OCI-LY7 (cell line): ENCODE data around the gene MUC5B. TPM values are rescaled to one million over a fixed set of nuclear protein-coding genes. Genes with fewer than 3 reads are reported as not detected.

Source experiments
- BruUV-seq: library from RNA; stranded (reverse); fragments of 400-500 nt; replicated peaks from 2 replicates; lab custom pipeline; 2021; lab: Mats Ljungman, UMichigan
- CTCF ChIA-PET: fragments of 300-600 bp; sonication (Branson Sonifier 250); formaldehyde crosslinking; loops from one replicate; lab custom pipeline; 2022; ENCODE audit warnings: antibody characterized with exemption; ENCODE audit not compliant: unreplicated experiment; lab: Charles Lee
- POLR2A ChIA-PET: fragments of 300-600 bp; sonication (Branson Sonifier 250); formaldehyde crosslinking; loops from one replicate; lab custom pipeline; 2022; ENCODE audit warnings: antibody characterized with exemption; lab: Charles Lee
- DNase-seq: peaks from one replicate; pipeline ENCODE4 v3.0.0-alpha.2; 2015; ENCODE audit warnings: low spot score
- H2AFZ ChIP-seq: fragments of 200-600 bp; sonication (generic), shearing (Covaris generic); 2 replicates; pipeline ENCODE4 v1.6.1; 2014; ENCODE audit warnings: mild to moderate bottlenecking, antibody characterized with exemption, low read length, moderate library complexity
- H3K27ac ChIP-seq: fragments of 200-600 bp; sonication (generic); 2 replicates; pipeline ENCODE4 v1.5.1; 2014; ENCODE audit warnings: mixed run types, low read depth, mild to moderate bottlenecking, moderate library complexity, low read length, inconsistent platforms; ENCODE audit not compliant: poor library complexity, severe bottlenecking
- H3K36me3 ChIP-seq: fragments of 200-600 bp; sonication (generic); 2 replicates; pipeline ENCODE4 v1.6.1; 2014; ENCODE audit warnings: mild to moderate bottlenecking, antibody characterized with exemption, low read length, moderate library complexity, mixed read lengths; ENCODE audit not compliant: insufficient read depth
- H3K4me1 ChIP-seq: fragments of 200-600 bp; sonication (generic); 2 replicates; pipeline ENCODE4 v1.5.1; 2014; ENCODE audit warnings: mild to moderate bottlenecking, low read length; ENCODE audit not compliant: insufficient read depth, poor library complexity, severe bottlenecking
- H3K4me2 ChIP-seq: fragments of 200-600 bp; sonication (generic); 2 replicates; pipeline ENCODE4 v1.6.1; 2014; ENCODE audit warnings: mild to moderate bottlenecking, low read length
- H3K4me3 ChIP-seq: fragments of 200-600 bp; sonication (generic); 2 replicates; pipeline ENCODE4 v1.5.1; 2014; ENCODE audit warnings: mild to moderate bottlenecking, low read depth, low read length; ENCODE audit not compliant: poor library complexity, severe bottlenecking
- H3K79me2 ChIP-seq: fragments of 200-600 bp; sonication (generic); 2 replicates; pipeline ENCODE4 v1.6.1; 2016; ENCODE audit warnings: low read depth, mild to moderate bottlenecking, low read length, moderate library complexity, mixed read lengths; ENCODE audit not compliant: insufficient read depth
- H3K9me2 ChIP-seq: fragments of 200-600 bp; sonication (generic); 2 replicates; pipeline ENCODE4 v1.6.1; 2016; ENCODE audit warnings: mild to moderate bottlenecking, low read length, mixed read lengths; ENCODE audit not compliant: insufficient read depth
- H3K9me3 ChIP-seq: fragments of 200-600 bp; sonication (generic); 2 replicates; pipeline ENCODE4 v1.6.1; 2014; ENCODE audit warnings: mild to moderate bottlenecking, mixed run types, low read length, mixed read lengths
- H4K20me1 ChIP-seq: fragments of 200-600 bp; sonication (generic); 2 replicates; pipeline ENCODE4 v1.6.1; 2014; ENCODE audit warnings: mild to moderate bottlenecking, antibody characterized with exemption, low read length, moderate library complexity, mixed read lengths; ENCODE audit not compliant: insufficient read depth
- EZH2phosphoT487 ChIP-seq: fragments of 200-600 bp; sonication (generic); IDR thresholded peaks from 2 replicates; pipeline ENCODE4 v1.6.1; 2018; ENCODE audit warnings: low read depth, borderline replicate concordance, mild to moderate bottlenecking, mixed run types, antibody characterized with exemption, low read length, moderate library complexity, mixed read lengths
- intact Hi-C: fragments of 100-400 bp; cut with micrococcal nuclease; formaldehyde crosslinking; loops from one replicate; pipeline ENCODE4 v1.10.0; 2022; ENCODE audit not compliant: unreplicated experiment
- total RNA-seq, 2 experiments: library from RNA; depleted of rRNA in 1 of 2; stranded (reverse); fragments of >200 nt in 1 of 2; shearing (Covaris generic) in 1 of 2; gene quantifications; 2 replicates each; pipeline ENCODE4 v1.2.3, GENCODE V29; 2014 to 2022
- TF ChIP-seq, protein P1 (sequence below): fragments of 200-600 bp; sonication (generic); conservative IDR thresholded peaks from 2 replicates; pipeline ENCODE4 v1.5.1; 2014; ENCODE audit warnings: mild to moderate bottlenecking, antibody characterized with exemption, low read length, moderate library complexity, mixed read lengths

The MUC5B gene
- total RNA-seq, 2 experiments from 2014 or later: under 0.01 TPM; not detected in 1

DNA sequence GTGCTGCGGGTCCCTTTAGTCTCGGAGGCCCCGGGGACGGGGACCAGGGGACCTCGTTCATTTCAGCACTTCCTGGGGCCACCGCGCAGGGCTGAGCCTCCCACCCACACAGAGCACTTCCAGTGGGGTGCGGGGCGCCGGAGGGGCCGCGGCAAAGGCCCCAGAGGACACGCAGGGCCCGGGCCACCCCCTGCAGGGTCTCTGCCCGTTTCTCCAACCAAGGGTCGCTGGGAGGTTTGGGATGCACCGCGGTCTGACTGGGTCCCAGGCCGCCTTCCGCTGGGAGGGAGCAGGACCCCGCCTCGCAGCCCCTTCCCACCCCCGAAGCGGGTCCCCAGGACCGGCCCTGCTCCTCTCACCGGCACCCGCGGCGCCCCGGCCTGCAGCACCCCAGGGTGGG lies 49.1 kb downstream of the MUC5B start:
- intact Hi-C loops: no loop called here
- BruUV-seq: no TSS peak
- no peak overlapping the region for H3K27ac ChIP-seq
- H3K9me3 ChIP-seq: no peaks in the 10 kb centered on the region
- no peak overlapping the region for H3K4me2 ChIP-seq
- no peak overlapping the region for H2AFZ ChIP-seq
- no peaks in the 10 kb centered on the region for H3K36me3 ChIP-seq
- CTCF ChIA-PET: no interaction called here
- H3K4me1 ChIP-seq: no peaks in the 10 kb centered on the region
- H3K4me3 ChIP-seq: no peak overlapping the region
- DNase-seq: no peak
- H3K9me2 ChIP-seq: no peaks in the 10 kb centered on the region
- H3K79me2 ChIP-seq: no peaks in the 10 kb centered on the region
- POLR2A ChIA-PET: no interaction called here
- H4K20me1 ChIP-seq: no peaks in the 10 kb centered on the region
- TF ChIP-seq, protein P1, sequence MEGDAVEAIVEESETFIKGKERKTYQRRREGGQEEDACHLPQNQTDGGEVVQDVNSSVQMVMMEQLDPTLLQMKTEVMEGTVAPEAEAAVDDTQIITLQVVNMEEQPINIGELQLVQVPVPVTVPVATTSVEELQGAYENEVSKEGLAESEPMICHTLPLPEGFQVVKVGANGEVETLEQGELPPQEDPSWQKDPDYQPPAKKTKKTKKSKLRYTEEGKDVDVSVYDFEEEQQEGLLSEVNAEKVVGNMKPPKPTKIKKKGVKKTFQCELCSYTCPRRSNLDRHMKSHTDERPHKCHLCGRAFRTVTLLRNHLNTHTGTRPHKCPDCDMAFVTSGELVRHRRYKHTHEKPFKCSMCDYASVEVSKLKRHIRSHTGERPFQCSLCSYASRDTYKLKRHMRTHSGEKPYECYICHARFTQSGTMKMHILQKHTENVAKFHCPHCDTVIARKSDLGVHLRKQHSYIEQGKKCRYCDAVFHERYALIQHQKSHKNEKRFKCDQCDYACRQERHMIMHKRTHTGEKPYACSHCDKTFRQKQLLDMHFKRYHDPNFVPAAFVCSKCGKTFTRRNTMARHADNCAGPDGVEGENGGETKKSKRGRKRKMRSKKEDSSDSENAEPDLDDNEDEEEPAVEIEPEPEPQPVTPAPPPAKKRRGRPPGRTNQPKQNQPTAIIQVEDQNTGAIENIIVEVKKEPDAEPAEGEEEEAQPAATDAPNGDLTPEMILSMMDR: no peak
- TF ChIP-seq EZH2phosphoT487: no peak

DNA sequence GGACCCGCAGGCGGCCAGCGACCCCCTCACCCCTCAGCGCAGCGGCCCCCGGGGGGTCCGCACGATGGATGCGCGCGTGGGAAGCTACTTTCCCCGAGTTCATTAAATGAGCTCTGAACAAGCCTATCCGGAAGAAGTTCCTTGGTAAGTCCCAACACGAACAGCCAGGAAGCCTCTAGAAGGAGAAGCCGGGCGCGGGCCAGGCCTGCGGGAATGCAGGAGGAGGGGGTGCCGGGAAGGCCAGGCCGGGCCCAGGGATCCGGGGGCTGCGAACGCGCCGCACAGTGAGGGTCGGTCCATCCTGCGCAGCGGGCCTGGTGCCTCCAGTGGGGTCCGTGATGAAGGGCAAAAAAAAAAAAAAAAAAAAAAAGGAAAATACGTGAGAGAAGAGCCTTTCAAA lies 49.7 kb downstream of the MUC5B start:
- Histone ChIP-seq H3K27ac (no peak overlapping the region), H4K20me1 (no peaks in the 10 kb centered on the region), H3K36me3 (no peaks in the 10 kb centered on the region), H3K9me2 (no peaks in the 10 kb centered on the region), H3K4me1 (no peaks in the 10 kb centered on the region), H3K9me3 (no peaks in the 10 kb centered on the region), H3K4me3 (no peak overlapping the region), H3K79me2 (no peaks in the 10 kb centered on the region), H3K4me2 (no peak overlapping the region), H2AFZ (no peak overlapping the region)
- TF ChIP-seq EZH2phosphoT487: no peak
- TF ChIP-seq, protein P1: no peak
- ChIA-PET POLR2A (no interaction called here), CTCF (no interaction called here)
- intact Hi-C loops: no loop called here
- BruUV-seq: no TSS peak
- no peak for DNase-seq

DNA sequence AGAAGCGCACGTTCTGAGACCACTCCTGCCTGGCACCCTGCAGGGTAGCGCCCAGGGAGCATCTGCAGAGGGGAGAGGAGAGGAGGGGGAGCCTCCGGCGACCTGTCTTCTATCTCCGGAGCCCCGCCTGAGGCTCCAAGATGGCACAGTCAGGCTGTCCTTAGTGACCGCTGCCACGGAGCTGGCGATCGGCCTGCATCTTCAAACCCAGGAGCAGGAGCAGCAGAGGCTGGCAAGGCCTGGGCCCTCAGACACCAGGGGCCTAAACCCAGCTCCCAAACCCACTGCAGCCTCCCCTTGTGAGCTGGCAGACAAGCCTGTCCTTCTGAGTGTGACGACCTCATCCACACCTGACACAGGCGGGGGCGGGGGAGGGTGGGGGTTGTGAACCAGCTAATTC lies 51.6 kb downstream of the MUC5B start:
- no peak for DNase-seq
- CTCF ChIA-PET: no interaction called here
- Histone ChIP-seq H3K36me3 (no peaks in the 10 kb centered on the region), H3K79me2 (no peaks in the 10 kb centered on the region), H3K9me2 (no peaks in the 10 kb centered on the region), H3K4me3 (no peak overlapping the region), H4K20me1 (no peaks in the 10 kb centered on the region), H3K27ac (no peak overlapping the region), H3K9me3 (no peaks in the 10 kb centered on the region), H2AFZ (no peak overlapping the region), H3K4me1 (no peaks in the 10 kb centered on the region), H3K4me2 (no peak overlapping the region)
- intact Hi-C loops: no loop called here
- POLR2A ChIA-PET: no interaction called here
- no TSS peak for BruUV-seq
- TF ChIP-seq, protein P1: no peak
- TF ChIP-seq EZH2phosphoT487: no peak
